Endothelial cell of umbilical vein (primary cell): ENCODE measurements around the gene DKK3.

Source experiments
- CTCF ChIP-seq, 2 donors: IDR thresholded peaks; 1 replicate in 1 of 2; 2 replicates in 1 of 2; pipeline ENCODE4 v1.5.1; 2011; ENCODE audit warnings: low read length in 2 of 2, mild to moderate bottlenecking in 2 of 2, moderate library complexity in 2 of 2, control low read depth in 1 of 2, inconsistent platforms in 1 of 2, low read depth in 1 of 2; ENCODE audit not compliant: insufficient read depth in 1 of 2; ENCODE audit errors: extremely low read depth in 1 of 2
- POLR2A ChIP-seq: IDR thresholded peaks from 2 replicates; pipeline ENCODE4 v1.6.1; 2012; ENCODE audit warnings: low read depth, mild to moderate bottlenecking, control low read depth, low read length

GRCh38 chr11:11961399-11962028, 46.9 kb downstream of the DKK3 start:
- no peak for TF ChIP-seq CTCF (IDR thresholded peaks at IDR 0.05; ENCODE audit: extremely low read depth in 1 of 2, insufficient read depth in 1 of 2, low read depth in 1 of 2, low read length in 2 of 2)
- TF ChIP-seq POLR2A = no peak
